Globus pallidus (tissue), 1 donor: ENCODE data around the gene RGS10.

Experiments
- DNase-seq: peaks from one replicate; pipeline ENCODE4 v3.0.0-alpha.2; 2015; ENCODE audit warnings: low spot score

Gene RGS10

DNA sequence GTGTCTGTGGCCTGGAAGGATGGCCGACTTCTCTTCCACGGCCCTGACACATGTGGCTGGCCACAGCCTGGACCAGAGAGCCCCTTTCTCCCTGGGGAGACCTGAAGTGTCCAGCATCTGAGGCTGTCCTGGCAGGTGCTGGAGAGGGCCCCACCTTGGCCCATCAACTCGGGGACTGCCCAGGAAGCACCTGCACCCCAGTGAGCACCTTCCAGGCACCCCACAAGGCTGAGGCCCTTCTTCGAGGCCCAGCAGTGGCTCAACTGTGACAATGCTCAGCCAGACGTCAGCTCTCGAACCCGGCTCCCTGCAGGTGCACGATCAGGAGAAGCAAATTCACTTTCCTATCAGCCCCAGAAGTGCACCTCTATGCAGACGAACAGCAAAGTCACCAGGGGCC is 24.3 kb downstream of the RGS10 start:
- no peak for DNase-seq

DNA sequence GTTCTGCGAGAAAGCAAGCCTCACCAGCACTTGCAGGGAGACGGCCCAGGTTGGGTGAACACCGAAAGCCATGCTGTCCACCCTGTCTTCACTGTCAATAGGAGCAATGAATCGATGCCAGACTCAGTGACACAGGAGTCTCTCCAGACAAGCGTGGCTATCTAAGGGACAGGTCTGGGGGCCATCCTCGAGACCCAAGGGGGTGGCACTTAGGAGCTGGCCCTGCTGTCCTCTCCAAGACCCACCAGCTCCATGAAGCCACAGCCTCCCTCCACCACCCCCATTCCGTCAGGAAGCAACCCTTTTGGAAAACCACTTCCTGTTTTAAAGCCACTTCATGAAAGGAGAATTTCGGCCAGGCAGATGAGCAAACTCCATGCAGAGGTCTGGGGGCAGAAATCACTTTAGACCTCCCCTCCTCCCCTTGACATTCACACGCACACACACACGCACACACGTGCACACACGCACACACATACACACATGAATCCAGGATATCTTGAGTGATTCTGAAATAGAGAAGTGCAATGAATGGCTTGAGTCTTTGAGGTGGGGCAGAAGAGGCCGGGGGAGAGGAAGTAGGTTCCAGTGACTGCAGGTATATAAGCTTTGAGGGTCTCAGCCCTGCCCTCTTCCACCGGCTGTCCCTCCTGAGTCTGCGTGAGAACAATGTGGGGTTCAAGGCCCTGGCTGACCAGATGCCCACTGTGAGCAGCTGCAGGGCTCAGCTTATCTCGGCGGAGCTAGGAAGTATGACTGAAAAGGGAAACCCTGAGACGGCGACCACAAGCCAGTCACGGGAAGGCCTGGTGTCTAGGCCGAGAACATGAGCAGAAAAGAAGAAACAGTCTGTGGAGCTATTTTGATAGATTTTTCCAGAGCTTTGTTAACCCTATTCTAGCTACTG is 25.0 kb downstream of the RGS10 start:
- DNase-seq = no peak

DNA sequence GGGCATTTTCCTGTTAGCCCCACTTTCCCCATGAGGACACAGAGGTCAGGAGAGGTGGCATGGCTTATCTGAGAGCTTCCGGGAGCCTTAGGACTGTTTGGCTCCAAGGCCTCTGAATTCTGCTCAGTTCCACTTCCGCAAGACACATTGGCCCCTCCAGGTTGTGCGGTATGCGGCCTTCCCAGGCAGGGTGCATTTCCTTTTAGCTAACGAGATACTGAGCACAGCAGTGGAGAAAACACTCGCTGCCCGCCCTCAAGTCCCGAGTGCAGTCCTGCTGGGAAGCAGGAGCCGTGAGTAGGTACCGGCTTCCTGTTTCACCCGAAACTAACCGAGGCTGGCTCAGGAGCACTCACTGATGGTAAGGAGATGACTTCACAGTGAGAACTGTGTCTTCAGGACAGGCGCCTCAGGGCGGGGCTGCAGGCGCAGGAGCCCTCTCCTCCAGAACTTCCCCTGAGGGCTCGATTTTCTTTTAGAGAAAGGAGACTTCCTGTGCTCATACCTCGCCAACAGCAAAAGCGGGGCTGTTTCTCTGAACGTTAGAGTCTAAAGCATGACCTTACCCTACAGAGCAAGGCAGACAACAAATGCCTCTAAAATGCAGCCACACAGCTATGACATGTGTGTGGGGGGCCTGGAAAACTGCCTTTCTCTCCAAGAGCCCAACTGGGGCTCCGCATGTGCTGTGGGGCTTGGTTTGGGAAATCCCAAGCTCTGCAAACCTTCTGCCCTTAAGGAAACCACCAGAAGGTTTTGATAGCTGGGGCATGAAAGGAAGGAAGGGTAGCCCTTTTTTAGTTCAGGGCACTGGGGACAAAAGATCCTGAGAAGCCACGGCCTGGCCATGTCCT is 25.9 kb downstream of the RGS10 start:
- DNase-seq = no peak

DNA sequence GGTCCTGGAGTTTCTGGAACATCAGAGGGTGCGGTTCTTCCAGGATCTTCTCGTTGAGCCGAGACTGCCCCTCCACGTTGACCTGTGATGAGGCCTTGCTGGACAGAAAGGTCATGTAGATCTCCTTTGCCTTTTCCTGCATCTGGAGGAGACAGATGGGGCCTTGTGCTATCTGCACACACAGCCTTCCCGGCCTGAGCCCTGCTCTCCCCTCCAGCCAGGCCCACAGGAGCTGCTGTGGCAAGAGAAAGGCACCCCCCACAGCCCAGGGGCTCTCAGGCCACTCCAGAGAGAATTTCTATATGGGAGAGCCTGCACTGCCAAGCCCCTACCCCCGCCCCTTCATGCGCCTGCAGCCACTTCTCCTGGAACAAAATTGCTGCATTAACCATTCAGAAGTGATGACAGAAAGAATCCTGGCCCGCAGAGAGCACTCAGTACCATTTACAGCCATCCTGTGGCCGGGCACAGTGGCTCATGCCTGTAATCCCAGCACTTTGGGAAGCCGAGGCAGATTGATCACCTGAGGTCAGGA is 26.9 kb downstream of the RGS10 start:
- DNase-seq = no peak

DNA sequence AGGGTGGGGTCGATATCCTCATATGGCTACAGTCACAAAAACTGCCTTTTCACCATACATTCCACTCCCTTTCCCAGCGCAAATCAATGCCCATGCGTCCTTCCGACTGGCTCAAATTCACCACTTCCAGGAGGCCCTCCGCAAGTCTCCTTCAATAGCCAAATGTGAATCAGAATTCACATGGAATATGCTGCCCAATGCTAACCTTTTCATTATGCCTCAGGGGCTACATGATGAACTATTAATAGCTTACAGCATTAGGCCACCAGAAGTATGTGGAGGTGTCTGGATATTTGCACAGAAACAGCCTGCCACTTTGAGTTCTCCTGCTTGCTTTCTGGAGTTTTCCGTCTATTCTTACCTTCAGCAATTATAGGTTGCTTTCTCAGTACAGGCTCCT is 27.7 kb downstream of the RGS10 start:
- no peak for DNase-seq

DNA sequence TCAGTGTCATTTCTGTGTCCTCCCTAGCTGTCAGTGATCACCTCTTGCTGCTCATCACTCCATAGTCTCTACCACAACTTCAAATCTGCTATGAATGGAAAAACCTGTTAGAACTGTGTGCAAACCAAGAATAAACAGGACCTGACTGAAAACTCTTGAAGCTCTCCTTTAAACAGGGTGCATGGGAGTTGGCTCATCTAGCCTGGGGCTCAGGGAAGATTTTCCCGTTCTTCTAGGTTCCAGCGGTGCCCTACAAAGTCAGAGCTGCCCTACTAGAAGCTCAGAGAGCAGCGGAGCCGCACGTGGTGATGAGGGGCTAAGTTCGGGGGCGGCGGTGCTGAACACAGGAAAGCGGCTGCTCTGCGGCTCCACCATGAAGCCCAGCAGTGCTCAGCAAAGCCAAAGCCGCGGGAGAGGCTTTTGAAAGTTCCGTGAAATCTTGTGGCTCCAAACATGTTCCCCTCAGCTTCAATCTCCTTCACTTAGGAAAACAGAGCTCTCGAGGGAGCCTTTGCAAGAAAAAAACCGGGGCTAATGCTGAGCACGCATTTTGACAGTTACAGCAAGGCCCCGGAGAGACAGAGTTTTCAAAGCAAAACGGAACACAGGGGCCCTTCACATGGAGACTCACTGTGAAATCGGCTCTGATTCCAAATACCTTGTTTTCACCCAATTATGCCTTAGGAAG is 30.5 kb downstream of the RGS10 start:
- no peak for DNase-seq

DNA sequence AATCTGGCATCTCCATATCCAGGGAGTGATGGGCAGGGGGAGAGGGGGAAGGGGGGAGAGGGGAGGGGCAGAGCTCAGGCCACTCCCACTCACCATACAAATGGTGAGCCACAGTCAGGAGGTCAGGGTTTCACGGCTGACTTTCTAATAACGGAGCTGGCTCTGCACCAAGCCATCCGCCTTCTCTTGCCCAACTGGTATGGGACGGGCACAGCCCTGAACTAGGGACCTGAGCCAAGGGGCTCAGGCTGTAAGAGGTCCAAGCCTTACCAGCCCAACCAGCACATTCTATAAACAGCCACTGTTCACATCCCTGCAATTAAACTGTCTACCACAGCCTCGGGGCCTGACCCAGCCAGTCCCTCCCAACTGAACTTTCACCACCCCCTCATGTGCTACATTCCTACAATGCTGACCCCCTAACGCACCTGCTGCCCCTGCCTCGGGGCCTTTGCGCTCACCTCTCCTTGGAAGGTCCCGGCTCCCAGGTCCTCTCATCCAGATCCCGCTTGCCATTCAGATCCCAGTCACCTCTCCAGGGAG is 32.5 kb downstream of the RGS10 start:
- no peak for DNase-seq

DNA sequence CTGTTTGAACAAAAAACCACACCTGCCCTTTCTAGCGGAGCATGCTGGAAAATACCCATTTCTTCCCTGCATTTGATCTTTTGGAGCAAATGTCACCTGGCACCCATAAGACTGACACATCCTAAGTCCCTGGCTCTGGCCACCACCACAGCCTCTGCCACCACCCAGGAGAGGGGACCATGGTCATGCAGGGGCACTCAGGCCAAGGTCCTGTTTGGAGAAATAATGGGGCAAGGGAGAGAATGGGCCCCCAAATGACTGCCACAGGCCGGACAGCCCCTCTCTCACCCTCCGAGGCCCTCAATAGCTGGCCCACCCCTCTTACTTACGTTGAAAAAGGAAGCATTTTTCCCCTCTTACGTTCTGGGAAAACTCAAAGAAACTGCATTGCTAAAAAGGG is 35.4 kb downstream of the RGS10 start:
- DNase-seq = no peak

DNA sequence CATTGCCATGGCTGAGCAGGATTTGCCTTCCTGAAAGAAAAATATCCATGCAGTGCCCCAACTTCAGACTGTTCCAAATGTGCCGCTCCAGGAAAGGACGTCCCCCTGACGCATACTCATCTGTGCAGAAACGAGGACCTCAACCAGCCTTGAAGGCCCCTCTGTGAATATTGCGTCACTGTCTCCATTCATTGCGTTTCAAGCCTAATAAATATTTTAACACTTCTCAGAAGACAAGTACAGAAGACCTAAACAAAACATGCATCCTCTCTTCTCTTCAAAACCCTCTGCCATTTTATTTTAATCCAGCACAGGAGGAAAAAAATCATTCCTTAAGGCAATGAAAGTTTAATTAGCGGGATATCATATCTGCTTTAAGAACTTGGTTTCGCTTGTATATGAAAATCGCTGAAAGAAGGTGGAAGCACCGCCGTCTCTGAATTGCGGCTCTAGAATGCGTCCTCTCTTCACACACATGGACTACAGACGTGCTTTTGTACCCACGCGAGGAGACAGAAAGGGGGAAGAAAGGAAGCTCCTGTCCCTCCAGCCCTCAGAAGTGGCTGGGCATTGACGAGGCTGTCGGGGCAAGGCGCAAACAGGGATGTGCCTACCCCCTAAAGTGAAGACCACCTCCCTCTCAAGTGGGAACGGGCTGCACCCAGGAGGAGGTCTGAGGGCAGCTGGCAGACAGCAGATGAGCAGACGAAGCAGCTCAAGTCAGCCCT is 36.8 kb downstream of the RGS10 start:
- DNase-seq = no peak

DNA sequence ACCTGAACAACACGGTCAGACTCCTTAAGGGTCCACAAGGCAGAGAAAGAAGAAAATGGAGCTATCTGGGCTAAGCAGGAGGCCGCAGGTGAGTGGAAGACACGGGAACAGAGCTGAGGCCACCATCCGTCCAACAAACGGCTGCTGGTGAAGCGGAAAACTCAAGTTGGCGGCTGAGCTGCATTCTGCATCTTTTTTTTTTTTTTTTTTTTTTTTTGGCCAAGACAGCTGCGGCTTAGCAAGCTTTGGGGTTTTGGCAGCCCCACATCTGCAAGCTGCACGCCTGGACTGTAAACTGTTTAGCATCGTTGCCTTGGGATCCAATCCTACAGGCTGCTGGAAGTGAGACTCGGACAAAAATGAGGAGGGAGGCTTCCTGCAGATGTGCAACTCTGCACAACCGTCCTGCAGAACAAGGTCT is 37.4 kb downstream of the RGS10 start:
- DNase-seq = no peak

DNA sequence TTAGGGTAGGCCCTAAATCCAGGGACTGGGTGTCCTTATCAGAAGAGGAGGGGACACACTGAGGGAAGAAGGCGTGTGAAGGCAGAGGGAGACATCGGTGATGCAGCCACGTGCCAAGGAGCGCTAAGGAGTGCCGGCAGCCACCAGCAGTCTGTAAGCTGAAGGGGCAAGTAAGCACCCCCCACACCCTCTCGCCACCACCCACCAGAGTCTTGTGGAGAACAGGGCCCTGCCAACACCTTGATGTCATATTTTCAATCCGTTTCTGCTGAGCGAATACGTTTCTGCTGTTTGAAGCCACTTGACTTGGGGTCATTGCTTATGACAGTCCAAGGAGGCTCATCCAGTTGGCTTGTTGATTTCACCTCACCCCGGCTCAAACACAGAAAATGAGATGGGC is 37.9 kb downstream of the RGS10 start:
- DNase-seq = no peak

DNA sequence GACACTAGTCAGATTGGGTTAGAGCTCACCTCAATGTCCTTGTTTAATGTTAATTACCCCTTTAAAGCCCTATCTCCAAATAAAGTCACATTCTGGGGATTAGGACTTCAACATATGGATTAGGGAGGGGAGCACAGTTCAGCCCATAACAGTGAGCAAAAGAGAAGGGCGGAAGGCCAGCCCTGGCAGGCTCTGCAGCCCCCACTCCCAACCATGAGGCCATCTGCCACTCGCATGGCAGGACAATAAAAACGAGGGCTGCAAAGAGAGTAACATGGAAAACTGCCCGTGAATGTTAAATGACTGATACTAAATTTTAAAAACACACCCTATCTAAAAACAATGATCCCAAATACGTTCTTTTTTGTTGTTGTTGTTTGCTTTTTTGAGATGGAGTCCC is 38.7 kb downstream of the RGS10 start:
- DNase-seq = no peak

DNA sequence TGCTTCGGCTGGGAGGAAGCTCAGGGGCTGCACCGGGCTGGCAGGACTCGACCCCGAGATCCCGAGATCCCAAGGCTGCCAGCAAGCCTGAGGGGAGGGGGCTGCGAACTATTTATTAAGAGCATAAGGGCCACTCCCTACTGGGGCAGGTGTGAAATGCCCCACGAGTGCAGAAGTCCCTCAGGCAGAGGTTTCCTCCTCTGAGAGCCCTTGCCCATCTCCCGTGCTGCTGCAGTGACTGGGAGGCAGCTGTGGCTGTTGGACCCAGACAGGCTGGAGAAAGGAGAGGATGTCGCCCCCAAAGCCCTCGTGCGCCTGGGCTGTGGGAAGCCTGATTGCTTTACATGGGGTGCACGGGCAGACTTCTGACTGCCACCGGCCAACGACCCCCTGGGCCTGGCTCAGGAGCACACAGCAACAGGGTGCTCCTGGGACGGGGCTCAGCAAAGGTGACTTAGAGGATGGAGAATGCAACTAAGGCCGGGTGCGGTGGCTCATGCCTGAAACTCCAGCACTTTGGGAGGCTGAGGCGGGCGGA is 39.8 kb downstream of the RGS10 start:
- DNase-seq = no peak

DNA sequence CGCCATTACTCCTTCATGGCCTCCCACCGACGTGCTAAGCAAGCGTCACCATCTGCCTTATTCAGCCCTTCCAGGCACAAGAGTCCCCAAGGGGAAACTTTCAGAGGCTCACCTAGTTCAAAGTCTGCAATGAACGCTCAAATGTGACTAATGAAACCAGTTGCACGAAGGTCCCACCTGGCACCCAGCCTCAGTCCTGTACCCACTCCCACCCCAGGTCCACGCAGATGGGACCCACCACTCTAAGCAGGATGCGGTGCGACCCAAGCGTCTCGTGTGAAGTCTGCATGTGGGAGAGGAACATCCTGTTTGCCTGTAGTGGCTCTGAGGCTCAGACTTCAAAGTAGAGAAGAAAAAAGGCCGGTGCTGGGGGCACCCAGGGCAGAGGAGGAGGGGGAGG is 40.3 kb downstream of the RGS10 start:
- no peak for DNase-seq

DNA sequence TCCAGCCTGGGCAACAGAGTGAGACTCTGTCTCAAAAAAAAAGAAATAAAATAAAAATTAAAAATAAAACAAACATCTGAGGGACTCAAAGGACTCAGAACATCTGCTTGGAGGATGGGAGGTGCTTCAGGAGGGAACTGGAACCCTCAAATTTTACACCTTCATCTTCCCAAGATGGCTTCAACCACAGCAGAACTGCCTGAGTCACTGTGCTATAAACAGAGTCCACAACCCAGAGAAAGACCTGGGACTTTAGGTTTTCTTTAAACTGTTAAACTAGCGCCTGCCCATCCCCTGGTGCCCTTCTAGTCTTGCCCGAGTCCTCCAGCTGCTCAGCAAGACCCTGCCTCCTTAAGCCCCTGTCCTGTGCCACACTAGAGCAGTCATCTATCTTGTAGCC is 40.8 kb downstream of the RGS10 start:
- DNase-seq = no peak

DNA sequence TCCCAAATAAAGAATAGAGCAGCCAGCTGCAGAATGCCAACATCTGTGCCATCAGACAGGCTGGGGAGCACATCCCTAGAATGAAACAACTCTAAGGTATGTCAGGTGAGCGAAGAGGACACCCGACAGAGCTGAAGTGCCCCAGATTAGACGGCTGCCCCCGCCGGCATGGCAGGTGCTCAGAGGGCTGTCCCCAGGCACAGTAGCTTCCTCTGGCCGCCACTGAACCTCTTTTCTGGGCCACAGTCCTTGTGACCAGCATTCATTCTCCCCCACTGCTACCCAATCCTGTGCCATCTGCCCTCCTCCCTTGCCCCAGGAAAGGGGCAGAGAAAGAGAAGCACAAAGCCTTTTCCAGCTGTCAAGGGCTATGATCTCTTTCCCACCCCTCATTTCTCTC is 41.7 kb downstream of the RGS10 start:
- no peak for DNase-seq

DNA sequence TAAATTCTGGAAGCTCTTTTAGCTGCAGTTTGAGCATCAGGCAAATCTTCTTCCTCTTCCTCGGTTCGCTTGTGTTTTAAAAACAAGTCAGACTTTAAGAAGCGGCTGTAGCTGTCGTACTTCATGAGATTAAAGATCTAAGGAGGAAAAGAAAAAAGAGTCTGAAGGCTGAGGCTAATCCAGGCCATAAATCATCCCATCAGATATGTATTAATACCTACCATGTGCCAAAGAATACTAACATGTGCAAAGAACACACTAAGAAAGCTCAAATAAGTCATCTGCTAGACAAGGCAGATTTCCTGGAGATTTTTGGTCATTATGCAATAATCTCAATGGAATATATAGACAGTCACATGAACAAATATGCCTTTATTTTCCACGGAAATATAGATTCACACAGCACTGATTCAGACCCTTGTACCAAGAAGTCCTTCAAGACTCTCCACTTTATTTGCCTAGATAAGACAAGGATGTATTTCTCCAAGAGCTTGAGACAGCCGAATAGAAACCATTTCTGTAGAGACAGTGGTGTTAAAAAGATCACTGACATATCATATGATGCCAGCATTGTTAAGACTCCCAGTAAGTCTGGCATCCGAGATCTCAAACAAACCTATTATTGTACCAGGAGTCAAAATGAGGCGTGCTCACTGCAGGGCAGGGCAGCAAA is 42.3 kb downstream of the RGS10 start:
- DNase-seq = no peak

DNA sequence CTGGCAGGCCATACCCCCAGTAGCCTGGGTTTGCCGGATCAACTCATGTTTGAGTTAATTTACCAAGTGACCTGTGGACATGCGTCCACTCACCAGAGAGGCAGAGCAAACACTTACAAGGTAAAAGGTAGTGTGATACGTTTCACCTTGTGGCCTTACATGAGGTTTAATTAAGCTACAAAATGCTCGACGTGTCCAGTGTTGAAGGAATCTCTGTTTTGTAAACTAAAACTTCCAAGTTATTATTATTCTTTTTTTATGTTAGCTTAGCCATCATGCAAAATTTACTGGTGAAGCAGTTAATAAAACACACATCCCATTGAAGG is 42.9 kb downstream of the RGS10 start:
- no peak for DNase-seq

DNA sequence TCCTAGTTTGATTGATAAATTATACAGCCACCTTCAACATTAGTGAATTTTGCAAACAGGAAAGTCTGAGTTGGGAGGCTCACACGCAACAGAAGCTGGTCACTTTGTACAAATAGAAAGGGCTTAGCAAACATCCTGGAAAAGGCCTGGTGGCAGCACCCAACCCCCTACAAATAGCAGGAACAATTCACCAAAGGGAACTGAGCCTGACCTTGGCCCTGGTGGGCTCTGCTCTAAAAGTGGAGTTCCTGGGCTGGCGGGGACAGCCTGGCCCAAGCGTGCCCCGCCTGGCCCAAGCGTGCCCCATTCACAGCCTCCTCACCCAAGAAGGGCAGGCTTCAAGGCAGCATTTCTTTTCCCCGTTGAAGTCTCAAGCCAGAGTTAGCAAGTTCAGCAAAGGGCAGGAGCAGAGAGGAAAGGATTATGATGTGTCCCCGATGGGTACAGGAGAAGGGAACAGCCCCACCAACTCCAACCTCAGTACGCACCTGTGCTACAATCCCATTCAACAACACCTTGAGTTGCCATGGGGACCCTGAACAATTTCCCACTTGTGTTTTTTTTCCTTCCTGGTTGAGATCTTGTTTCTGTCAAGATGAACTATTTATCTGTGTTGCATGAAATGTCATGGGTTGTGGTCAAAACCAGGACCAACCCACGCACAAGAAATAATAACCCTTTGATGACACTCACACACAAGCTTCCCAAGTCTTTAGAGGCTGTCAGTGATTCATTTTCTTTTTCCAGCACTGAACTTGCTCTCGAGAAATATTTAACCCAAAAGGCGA is 43.4 kb downstream of the RGS10 start:
- no peak for DNase-seq

DNA sequence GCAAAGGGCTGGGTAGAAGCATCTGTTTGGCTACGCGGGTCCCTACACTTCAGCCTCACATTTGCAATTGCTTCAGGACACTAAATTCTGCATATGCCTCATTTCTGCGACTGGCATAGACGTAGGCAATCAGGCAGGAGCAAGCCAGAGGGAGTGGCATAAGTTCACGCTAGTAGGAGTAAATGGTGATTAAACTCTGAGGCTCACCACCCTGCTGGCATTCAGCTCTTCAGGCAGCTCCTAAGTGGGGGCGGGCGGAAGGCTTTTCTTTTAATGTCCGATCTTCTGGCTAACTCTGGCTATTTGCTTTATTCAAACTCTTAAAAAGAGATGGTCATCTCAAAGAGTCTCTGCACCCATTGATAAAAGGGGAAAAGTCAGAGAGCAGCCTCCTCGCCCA is 45.3 kb downstream of the RGS10 start:
- DNase-seq = no peak
